Measurements from ENCODE around the gene MLLT3. TPM values are rescaled to one million over a fixed set of nuclear protein-coding genes. Genes with fewer than 3 reads are reported as not detected.

The MLLT3 gene
- total RNA-seq, 1 donor from 2014 or later: 39.1 TPM

GRCh38 chr9:20446248-20446647 is 176.1 kb downstream of the MLLT3 start:
- Histone ChIP-seq H3K4me1 (no peaks in the 10 kb centered on the region), H3F3A (ENCODE audit: low read depth) (no peaks in the 10 kb centered on the region), H3K4me2 (no peak overlapping the region), H2AFZ (replicated peaks) (no peak overlapping the region), H3K36me3 (no peaks in the 10 kb centered on the region), H4K20me1 (ENCODE audit: low read depth) (no peaks in the 10 kb centered on the region), H3K79me2 (ENCODE audit: low read depth) (no peaks in the 10 kb centered on the region), H3K27me3 (no peaks in the 10 kb centered on the region), H3K9ac (no peak overlapping the region), H3K27ac (no peak overlapping the region), H3K4me3 (no peak overlapping the region), H3K9me3 (ENCODE audit: low read depth) (no peaks in the 10 kb centered on the region)
- Mint-ChIP-seq H3K4me1 (peaks cover 3% of the 10 kb centered on the region), H3K27me3 (ENCODE audit: insufficient read depth, low read depth) (no peaks in the 10 kb centered on the region), H3K36me3 (peaks cover 3% of the 10 kb centered on the region), H3K27ac (no peak overlapping the region), H3K4me3 (no peak overlapping the region), H3K9me3 (no peaks in the 10 kb centered on the region)
- TF ChIP-seq EZH2 (IDR thresholded peaks at IDR 0.05): no peak
- no peak for DNase-seq (ENCODE audit: low spot score)

GRCh38 chr9:20442461-20443319 is 179.6 kb downstream of the MLLT3 start:
- TF ChIP-seq EZH2 (IDR thresholded peaks at IDR 0.05) (no peak), EZH2phosphoT487 (IDR thresholded peaks at IDR 0.05) (no peak), CTCF (IDR thresholded peaks at IDR 0.05) (no peak)
- Histone ChIP-seq H3K4me3 (no peak overlapping the region), H3F3A (ENCODE audit: low read depth) (no peaks in the 10 kb centered on the region), H3K36me3 (no peaks in the 10 kb centered on the region), H2AFZ (replicated peaks) (no peak overlapping the region), H3K9ac (no peak overlapping the region), H3K27ac (no peak overlapping the region), H3K79me2 (ENCODE audit: low read depth) (no peaks in the 10 kb centered on the region), H3K4me1 (no peaks in the 10 kb centered on the region), H3K27me3 (no peaks in the 10 kb centered on the region), H4K20me1 (ENCODE audit: low read depth) (no peaks in the 10 kb centered on the region), H3K4me2 (no peak overlapping the region), H3K9me3 (ENCODE audit: low read depth) (no peaks in the 10 kb centered on the region)
- no peak for DNase-seq (ENCODE audit: low spot score)
- no peaks in the 10 kb centered on the region for H3K27me3 Mint-ChIP-seq (ENCODE audit: insufficient read depth, low read depth)
- peaks cover 3% of the 10 kb centered on the region for H3K36me3 Mint-ChIP-seq
- H3K4me3 Mint-ChIP-seq: no peak overlapping the region
- peaks cover 3% of the 10 kb centered on the region for H3K4me1 Mint-ChIP-seq
- no peaks in the 10 kb centered on the region for H3K9me3 Mint-ChIP-seq
- no peak overlapping the region for H3K27ac Mint-ChIP-seq

GRCh38 chr9:20441711-20442423 is 180.4 kb downstream of the MLLT3 start:
- no peaks in the 10 kb centered on the region for H3F3A ChIP-seq (ENCODE audit: low read depth)
- DNase-seq (ENCODE audit: low spot score): no peak
- no peaks in the 10 kb centered on the region for H3K36me3 ChIP-seq
- no peak for TF ChIP-seq EZH2 (IDR thresholded peaks at IDR 0.05)
- TF ChIP-seq EZH2phosphoT487 (IDR thresholded peaks at IDR 0.05): no peak
- TF ChIP-seq CTCF (IDR thresholded peaks at IDR 0.05): no peak
- H3K9me3 Mint-ChIP-seq: no peaks in the 10 kb centered on the region
- H3K4me1 Mint-ChIP-seq: peaks cover 6% of the 10 kb centered on the region
- H3K9me3 ChIP-seq (ENCODE audit: low read depth): no peaks in the 10 kb centered on the region
- no peaks in the 10 kb centered on the region for H3K27me3 ChIP-seq
- no peaks in the 10 kb centered on the region for H3K79me2 ChIP-seq (ENCODE audit: low read depth)
- no peaks in the 10 kb centered on the region for H3K27me3 Mint-ChIP-seq (ENCODE audit: insufficient read depth, low read depth)
- H3K4me1 ChIP-seq: no peaks in the 10 kb centered on the region
- H3K9ac ChIP-seq: no peak overlapping the region
- H3K4me2 ChIP-seq: no peak overlapping the region
- H3K27ac ChIP-seq: no peak overlapping the region
- no peak overlapping the region for H3K4me3 ChIP-seq
- H2AFZ ChIP-seq (replicated peaks): no peak overlapping the region
- peaks cover 3% of the 10 kb centered on the region for H3K36me3 Mint-ChIP-seq
- no peak overlapping the region for H3K27ac Mint-ChIP-seq
- H3K4me3 Mint-ChIP-seq: no peak overlapping the region
- H4K20me1 ChIP-seq (ENCODE audit: low read depth): no peaks in the 10 kb centered on the region
